Activated CD4-positive, alpha-beta T cell treated with anti-CD3 and anti-CD28 coated beads, Interleukin-2, amount 50 U/mL, for 48 hours (primary cell): ENCODE results near the gene UNC93A.
"Not testable (repeated sequence)": the region's sequence is repeated elsewhere in the genome, so short reads cannot be mapped to it uniquely, and the experiment has no call there.

Experiments
- DNase-seq, 2 experiments: peaks; one replicate each; pipeline ENCODE4 v3.0.0-alpha.2; 2020

Gene UNC93A

DNA sequence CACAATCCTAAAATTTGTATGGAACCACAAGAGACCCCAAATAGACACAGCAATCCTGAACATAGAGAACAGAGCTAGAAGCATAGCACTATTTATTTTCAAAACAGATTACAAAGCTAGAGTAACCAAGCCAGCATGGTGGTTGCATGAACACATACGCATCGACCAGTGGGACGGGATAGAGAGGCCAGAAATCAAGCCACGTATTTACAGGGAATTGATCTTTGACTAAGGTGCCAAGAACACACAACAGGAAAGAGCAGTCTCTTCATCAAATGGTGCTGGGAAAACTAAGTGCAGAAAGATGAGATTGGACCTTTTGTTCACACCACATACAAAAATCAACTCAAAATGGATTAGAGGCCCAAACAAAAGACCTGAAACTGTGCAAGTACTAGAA lies 54.8 kb downstream of the UNC93A start:
- DNase-seq, result no peak

DNA sequence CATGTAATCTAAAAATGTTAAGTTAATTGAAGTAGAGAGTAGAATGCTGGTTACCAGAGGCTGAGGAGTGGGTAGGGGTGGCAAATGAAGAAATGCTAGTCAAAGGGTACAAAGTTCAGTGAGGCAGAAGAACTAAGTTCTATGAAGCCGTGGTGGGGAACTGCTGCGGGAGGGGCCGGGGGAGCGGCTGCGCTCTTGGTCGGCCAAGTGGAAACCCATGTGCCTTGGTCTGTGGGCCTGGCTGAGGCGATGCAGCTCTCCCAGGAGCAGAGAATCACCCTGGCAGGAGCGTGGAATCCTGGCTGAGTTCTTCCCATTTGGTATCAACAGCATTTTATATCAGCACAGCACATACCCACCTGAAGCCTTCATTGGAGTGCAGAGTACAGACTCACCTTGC lies 56.1 kb downstream of the UNC93A start:
- no peak for DNase-seq

DNA sequence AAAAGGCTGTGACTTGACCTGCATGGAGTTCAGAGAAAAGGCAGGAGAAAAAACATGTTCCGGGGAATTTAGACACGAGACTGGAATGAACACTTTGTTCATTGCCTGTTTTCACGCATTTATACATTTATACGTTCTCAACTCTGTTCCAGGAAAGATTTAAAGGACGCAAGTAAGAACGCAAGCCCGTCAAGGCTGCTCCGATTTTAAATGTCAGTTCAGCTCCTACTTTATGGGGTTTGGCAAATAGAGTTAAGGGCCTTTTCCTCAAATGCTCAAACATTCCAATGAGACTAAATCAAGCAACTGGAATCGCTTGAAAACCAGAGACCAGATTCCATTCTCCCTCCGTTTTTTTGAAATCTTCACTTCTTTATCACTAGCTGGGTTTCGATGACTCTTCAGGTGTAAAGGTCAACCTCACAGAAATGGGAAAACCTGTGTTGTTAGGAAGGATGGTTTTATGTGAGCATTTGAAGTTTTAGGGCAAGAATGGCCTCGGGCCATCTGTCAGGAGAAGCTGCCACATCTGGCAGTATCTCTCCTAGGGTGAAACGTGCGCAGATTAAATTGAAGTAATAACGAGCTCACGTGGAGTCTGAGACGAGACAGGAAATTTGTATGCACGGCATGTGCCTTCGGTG lies 58.6 kb downstream of the UNC93A start:
- no peak for DNase-seq

DNA sequence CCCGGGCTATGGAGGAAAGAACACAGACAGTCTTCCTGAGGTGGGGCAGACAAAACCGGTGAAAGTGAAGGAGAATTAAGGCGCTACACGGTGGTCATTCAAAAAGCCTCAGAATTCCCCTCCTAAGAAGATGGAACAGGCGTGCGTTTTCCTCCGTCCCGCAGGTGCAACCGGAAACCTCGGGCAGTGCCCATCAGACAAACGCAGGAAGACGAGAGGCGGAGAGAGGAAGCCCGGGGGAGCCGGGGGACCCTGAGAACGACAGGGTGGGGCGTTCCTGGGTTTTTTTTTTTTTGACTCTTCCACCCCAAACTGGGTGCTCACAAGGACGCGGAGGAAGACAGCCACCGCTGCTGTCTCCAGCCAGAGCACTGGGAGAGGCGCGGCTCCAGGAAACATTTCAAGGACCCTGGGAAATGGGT lies 59.2 kb downstream of the UNC93A start:
- DNase-seq, result peak; percentile 17 to 18

DNA sequence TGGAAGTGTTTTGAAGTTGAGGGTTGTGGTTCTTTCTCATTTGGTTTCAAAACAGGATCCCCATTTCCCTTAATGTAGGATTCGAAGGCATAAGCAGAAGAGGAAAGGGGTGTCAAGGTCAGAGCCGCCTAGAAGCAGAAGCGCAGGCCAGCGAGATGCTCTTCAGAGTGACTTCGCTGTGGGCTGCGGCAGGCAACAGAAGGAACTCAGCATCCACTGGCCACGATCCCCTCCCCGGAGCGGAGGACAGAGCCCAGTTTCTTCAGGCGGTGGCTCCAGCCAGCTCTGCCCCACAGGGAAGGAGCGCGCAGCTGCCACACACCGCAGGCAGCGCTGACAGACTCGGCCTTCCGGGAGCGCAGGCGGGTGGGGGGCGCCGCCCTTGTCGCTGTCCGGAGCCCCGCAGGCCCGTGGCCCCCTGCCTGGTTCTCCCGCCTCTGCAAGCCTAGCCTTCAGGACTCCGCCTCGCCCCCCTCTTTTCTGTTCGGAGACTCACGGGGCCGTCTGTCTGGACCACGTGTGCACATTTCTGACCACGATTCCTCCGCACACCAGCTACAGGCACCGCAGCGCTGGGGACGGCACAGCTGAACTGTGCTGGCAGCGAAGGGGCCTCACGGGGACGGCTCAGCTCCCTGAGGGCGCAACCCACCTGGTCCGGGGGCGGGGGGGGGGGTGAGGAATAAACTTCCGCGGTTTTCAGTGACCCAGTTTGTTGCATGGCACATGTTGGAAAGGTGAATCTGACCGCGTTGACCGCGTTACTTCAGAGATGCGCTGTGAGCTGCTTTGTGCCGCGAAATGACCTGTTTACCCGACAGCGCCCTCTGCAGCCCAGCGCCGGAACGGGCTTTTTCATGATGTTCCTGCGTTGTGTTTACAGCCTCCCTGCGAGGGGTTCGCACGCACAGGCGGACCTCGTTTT lies 59.9 kb downstream of the UNC93A start:
- peak; percentile 94 for DNase-seq

DNA sequence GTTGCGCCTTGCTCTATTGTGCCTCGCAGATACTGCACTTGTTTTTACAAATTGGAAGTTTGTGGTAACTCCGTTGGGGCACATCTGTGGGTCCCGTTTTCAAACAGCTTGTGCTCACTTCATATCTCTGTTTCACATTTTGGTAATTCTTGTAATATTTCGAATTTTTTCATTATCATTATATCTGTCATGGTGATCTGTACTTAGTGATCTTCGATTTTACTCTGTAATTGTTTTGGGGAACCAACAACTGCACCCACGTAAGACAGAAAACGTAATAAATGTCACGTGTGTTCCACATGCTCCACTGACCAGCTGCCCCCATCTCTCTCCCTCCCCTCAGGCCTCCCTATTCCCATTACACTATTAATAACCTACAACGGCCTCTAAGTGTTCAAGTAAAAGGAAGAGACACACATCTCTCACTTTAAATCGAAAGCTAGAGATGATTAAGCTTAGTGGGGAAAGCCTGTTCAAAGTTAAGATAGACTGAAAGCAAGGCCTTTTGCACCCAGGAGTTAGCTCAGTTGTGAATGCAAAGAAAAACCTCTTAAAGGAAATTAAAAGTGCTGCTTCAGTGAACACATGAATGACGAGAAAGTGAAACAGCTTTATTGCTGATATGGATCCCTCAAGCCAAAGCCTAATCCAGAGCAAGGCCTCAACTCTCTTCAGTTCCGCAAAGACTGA lies 60.7 kb downstream of the UNC93A start:
- DNase-seq, result peak in 1 of 2 experiments; percentile 10

DNA sequence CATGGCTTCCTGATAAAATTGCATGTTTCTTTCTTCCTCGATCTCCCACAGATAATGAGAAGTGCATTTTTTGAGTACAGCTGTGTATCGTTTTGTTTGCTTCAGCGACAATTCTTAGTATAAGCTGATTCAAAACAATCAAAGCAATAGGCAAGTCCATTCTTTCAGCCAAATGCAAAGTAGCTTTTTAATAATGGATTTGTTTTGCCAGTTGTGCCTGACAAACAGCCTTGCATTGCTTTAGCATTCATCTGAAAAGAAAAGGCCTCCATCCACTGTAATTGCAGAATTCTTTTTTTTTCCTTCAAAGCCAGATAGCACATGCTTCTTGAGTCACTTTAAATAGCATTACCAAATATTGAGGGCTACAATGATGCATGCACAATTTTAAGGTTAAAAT lies 65.8 kb downstream of the UNC93A start:
- DNase-seq, result no peak

DNA sequence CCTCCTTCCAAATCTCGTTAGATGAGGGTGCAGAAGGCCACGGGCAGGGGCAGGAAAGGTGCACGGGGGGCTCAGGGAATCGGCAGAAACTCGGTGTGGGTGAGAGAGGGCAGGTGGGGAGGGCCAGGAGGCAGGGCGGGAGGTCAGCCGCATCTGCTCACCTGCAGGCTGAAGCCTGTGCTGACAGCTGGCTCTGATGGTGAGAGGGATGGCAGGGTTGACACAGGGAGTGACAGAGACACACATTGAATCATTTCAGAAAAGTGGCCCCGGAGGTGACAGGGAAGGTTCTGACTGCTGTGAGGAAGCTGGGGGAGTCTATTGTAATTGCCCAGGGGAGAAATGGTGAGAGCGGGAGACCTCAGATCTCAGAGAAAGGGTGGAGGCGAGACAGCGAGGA lies 67.3 kb downstream of the UNC93A start:
- not testable (repeated sequence) for DNase-seq

DNA sequence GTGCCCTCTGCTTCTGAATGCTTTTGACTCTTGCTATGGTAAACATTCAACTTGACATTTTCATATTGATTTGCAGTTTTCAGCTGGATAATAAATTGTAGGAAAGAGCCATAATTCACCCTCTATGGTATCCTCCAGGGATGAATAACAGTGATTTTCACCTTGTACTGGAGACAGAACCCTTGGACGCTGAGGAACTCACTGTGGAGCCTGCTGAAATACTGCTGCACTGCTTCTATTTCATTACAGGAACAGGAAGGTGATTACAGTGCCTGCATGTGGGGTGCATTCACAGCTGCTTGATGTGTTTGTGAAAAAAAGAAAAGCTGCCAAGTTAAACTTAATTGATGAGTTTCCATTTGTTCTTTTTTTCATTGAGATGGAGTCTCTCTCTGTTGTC lies 70.1 kb downstream of the UNC93A start:
- DNase-seq, result not testable (repeated sequence)
